GM21576 (cell line): ENCODE data around the gene CDH22.

Experiments
- ATAC-seq: cut with Tn5 transposase; IDR thresholded peaks from one replicate; pipeline ENCODE4 v1.9.1; 2021; ENCODE audit warnings: mild to moderate bottlenecking, moderate library complexity; ENCODE audit not compliant: unreplicated experiment

CDH22 gene

DNA sequence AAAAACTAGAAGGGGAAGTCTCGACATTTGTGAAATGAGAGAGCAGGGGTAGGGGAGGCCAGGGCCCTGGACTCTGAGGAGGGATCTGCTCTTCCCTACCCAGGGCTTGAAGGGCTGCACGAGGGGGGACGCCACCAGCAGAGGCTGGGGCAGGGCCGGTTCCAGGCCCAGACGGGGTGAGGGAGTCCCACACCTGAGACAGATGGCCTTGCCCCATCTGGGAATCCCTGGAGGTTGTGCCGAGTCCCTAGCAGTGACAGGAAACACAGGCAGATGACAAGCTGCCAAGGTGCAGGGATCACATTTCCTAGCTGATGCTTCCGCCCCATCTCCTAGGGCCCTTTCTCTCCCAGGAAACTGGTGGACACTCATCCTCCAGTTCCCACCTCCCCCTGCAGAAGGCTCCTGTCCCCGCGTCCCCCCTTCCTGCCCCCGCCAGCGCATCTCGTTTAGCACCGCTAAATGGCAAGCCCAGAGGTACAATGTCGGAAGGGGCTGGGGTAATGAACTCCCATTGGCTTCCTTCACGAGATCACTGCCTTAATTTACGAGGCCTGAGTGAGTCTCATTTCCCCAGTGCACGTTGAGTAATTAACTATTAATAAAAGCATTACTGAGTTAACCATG is 35.2 kb upstream of the CDH22 start:
- no peak for ATAC-seq

DNA sequence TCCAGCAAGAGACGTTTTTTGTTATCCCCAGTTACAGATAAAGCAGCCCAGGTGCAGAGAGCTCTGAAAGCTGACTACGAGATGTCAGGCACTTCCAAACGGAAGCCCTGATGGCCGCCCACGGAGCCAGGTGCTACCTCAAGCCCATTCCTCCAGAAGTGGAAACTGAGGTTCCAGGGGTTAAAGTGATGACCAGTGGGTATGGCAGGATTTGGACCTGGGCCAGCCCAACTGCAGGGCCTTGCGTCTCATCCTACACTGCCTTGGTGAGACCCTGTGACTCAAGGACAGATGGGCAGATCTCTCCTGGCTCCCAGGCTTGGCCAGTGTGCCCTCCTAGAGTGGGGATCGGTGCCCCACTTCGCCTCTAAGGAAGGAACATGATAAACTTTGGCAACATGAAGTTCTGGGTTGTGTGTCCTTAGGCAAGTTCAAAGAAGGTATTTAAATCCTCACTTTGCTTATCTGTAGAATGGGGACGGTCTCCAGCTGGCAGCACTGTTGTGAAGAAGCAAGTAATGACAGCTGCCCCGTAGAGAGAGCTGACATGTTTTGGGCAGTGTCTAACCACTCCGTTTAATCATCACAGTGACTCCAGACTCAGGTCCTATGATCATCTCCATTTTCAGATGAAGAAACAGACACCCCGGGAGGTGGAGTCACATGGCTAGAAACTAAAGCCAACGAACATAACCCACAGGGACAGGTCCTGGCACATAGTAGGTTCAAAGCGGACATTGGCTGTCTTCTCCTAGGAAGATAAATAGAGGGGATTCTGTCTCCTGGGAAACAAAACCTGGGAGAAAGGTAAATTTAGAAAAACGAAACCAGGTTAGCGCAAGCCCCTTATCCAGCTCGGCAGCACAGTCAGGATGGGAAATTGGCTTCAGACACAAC is 34.4 kb upstream of the CDH22 start:
- no peak for ATAC-seq

DNA sequence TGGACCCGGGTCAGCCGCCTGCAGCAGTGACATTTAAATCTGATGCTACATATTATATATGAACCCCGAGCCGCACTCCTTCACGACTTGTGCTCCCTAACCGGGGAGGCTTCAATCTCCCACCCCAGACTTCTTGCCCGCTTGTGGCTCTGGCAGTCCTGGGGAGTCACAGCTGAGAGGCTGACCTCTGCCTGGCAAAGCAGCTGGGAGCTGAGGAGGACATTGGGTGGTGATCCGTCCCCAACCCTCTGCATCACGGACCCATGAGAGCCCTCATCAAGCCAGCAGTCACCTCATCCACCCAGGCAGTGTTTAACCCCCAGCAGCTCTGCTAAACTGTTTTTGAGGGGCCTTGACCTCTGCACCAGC is 33.7 kb upstream of the CDH22 start:
- no peak for ATAC-seq

DNA sequence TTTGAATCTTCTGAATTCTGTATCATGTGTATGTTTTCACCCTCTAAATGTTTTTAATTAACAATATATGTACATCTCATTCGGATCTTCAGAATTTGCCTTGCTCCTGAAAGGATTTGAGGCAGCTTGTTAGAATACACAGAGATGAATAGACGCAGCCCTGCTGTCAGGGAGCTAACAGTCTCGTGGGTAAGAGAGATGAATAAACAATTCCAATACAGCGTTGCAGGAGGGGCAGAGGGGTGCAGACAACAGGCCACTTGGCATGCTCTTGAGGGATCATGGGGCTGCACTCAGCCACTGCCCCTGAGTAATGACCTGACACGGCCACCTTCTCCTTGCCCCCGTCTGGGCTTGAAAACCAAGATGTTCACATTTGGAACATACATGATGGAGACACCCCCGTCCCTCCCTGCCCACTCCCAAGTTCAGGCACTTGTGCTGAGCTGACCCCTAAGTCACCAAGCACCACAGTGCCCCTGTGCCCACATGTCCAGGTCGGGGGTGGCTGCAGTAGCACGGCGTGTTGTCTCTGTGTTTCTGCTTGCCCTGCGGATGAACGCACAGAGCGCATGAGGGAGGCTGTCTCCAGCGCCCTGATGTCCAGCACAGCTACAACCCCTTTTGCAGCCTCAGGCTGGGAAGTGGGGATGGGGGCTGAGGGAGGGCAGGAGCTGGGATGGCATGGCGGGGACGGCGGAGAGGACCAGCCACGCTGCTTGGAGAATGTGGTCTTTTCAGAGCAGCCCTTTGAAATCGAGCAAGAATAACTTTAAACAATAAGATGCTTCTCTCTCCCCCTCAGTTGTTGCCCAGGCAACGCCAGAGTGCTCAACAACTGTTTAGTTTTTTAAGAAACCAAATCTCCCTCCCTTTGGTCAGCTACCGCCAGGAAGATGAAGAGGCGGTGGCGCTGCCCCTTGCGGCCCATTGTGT is 33.0 kb upstream of the CDH22 start:
- ATAC-seq, result no peak

DNA sequence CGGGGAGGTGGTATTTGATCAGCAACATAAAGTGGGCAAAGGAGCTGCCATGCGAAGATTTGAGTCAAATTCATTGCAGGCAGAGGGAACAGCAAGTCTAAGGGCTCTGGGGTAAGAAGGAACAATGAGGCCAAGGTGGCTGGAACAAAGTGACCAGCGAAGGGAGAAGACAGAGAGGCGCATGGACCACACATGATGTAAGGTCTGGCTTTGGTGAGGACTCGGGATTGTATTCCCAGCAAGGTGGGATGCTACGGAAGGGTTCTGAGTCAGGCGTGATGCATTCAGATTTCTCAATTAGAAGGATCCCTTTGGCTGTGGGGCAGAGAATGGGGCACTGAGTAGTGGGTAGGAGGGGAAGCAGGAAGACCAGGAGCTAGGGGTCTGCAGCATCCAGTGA is 30.7 kb upstream of the CDH22 start:
- no peak for ATAC-seq

DNA sequence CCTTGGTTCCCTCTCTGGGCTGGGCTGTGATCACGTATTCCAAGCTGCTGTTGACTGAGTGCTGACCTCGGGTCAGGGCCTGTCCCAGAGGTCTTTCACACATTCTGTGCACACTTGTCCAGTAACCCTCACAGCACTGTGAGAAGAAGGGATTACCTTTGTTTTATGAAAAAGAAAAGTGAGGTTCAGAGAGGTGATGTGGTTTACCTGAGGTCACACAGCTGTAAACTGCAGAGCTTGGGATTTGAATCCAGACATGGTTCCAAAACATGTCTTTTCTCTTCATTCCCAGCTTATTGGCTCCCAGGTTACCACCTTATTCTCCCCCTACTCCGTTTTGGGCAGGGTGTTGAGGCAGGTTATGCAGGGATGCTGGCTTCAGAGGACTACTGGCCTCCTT is 28.4 kb upstream of the CDH22 start:
- ATAC-seq, result no peak

DNA sequence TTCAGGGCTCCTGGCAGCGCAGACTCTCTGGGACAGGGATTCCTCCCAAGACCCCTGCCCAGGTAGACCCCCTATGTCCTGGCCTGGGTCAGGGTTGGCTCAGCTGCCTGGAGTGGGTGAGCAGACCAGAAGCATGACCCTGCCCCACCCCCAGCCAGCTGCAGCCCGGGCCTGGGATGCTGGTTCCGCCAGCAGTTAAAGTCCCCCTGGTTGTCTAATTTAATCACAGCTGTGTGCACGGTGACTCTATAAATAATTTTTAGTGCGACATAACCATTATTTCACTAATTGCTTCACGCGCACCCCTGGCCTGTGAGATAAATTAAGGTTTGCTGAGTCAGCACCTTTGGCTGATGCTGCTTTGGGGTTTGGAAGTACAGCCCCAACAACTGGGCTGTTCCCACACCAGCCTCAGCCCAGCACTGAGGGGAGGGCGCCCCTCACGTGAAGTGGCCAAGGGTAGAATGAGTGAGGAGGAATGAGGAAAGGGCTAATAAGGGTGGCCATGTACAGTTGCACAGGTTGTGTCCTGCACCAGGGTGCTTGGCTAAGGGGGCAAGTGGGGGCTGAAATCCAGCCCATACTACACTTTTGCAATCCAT is 26.1 kb upstream of the CDH22 start:
- no peak for ATAC-seq

DNA sequence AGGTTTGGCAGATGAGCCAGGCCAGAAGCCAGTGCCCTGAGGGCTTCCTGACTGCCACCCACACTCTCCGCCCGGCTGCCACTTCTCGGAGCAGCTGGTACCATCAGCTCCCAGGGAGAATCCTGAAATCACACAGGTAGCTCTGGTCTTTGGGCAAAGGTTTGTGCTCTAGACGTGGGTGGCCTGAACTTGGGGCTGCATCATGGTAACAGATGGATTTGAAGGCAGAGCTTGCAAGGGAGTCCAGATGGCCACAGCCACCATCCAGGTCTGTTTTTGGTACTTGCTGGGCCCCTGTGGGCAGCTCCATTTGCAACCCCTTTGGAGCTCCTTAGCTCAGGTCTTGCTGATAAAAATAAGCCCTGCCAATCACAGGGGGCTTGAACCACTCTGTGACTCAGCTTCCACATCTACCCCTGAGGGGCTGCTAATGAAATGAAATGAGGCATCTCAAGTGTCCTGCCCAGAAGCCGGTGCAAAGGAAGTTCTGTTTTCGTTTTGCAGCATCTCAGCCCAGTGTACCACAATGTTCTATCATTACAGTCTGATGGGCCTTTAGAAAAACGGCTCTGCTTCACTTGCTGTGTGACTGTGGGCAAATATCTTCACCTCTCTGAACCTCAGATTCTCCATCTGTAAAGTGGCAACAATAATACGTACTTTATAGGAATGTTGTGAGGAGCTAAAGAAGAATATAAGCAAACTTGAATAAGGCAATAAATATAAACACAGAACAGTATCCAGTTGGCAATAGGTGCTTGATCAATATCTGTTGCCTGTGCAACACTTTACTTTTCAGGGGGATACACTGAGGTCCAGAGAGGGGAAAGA is 25.1 kb upstream of the CDH22 start:
- ATAC-seq, result no peak

DNA sequence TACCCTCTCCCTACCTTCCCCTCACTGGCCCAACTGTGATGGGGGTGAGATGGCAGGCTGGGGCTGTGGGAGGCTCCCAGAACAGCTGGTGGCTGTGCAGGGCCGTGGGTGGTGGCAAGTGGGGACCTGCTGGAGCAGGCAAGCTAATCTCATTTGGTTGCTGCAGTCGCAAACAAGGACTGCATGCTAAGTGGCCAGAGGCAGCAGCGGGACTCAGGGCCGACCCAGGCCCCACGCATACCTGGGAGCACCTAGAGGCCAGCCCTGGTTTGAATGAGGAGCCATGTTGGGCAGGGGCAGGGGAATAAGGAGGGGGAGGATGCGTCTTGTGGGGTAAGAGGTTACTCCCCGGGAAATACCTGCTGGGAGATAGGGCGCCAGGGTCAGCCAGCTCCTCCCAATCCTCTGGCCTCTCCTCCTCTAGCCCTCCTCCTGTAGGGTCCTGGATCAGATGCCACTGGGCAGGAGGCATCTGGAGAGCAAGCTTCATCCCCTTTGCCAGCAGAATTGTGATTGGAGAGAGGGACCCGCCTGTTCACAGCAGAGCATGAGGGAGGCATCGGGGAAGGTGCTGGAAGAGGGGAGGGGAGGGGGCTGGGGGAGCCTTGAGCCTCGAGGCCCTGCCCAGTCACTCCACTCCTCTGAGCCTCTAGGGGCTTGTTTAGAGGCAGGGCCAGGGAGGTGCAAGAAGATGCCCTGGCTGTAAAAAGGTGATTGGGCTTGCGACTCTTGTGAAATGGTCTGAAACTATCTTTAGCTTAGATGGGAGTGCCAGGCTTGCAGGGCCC is 24.3 kb upstream of the CDH22 start:
- no peak for ATAC-seq

DNA sequence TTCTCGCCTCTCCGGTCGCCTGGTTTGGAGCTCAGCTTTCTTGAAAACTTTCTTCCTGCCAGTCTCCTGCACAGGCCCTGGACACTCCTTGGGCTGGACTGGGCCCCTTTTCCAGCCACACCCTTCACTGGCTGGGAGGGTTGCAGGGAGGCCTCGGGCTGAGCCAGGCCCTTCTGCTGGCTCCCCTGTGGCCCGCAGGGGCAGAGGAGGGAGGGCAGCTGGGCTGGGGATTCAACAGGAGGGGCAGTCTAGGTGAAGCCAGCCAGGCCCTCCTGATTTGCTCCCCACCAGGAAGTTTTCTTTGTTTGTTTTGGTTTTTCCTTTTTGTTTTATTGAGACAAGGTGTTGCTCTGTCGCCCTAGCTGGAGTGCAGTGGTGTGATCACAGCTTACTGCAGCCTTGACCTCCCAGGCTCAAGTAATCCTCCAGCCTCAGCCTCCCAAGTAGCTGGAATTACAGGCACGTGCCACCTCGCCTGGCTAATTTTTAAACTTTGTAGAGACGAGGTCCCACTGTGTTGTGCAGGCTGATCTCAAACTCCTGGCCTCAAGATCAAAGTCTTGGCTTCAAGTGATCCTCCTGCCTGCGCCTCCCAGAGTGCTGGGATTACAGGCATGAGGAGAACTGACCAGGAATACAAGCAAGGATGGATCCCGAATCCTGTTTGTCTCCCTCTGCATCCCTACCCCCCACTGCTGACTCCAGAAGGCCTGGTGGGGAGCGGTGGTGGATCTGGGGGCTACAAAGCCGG is 23.5 kb upstream of the CDH22 start:
- no peak for ATAC-seq

DNA sequence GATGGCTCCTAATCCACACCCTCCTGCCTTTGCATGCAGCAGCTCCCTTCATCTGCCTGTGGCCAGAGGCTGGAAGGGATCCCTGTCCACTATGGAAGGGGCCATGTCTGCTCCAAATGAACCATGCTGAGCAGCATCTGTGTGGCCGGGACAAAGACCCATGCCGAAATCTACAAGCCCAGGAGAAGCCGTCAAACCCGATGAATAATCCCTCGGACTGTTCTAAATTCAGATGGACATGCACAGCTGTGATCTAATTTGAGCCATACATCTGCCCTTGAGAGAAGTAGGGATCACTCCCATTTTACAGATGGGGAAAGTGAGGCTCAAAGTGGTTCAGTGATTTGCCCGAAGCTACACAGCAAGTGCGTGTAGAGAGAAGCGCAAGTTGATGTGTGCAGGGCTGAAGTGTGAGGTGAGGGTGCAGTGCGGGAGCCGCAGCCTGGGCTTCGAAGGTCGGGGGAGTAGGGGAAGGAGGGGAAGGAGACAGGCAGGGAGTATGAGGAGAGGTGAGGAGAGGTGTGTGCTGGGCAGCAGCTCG is 22.6 kb upstream of the CDH22 start:
- no peak for ATAC-seq

DNA sequence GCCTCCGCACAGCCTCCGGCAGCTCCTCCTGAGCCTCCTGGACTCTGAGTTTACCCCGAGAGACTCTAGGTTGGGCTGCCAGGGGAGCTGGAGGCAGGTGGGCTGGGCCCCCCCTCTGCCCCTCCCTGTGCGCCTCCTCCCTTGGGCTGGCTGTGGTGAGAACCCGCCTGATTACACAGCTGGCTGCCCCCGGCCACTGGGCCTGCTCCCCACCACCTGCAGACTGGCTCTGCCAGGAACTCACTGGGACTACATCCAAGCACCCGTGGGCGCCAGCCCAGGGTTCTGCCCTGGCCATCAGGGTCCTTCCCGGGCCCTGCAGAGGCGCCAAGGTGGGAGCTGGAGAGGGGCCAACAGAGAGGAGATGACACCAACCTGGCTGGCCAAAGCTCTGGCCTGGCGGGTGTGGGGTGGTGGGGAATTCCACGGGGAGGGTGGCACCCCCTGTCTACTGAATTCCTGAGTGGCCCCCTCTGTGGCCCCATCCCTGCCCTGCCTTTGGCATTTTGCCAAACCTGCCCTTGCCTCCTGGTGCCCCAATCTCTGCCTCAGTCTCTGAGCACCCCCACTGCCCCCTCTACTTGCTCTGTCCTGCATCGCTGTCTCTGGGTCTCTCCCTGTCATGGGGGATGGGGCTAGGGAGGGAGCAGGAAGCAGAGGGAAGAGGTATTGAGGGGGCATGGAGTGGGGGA is 21.9 kb upstream of the CDH22 start:
- no peak for ATAC-seq

DNA sequence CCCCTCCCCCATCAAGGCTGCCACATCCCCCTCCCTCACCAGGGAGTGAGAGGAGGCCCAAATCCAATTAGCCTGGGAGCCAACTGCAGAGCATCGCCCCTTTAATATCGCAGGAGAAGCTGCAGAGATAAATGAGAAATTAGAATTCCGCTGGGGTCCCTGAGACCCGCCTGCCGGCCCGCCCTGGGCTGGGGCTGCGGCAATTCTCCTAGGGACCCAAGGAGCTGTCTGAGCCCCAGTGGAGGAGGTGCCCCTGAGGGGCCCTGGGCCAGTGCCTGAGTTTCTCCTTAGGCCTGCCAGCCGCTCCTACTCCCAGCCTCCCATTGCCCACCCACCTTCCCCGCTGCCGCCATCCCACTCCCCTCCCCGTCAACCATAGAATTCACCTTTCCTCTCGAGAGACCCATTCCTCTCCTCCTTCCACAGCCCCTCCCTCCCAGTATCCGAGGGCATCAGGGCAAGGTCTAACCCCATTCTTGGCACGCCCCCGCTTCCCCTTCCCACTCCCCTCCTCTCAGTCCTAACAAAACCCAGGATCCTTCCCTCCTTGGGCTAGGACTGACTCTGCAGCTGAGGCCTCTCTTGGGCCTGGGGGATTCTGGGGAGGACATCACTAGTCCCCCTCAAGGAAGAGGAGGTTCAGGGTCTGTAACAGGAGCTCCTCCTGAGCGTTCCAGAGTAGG is 20.0 kb upstream of the CDH22 start:
- no peak for ATAC-seq

DNA sequence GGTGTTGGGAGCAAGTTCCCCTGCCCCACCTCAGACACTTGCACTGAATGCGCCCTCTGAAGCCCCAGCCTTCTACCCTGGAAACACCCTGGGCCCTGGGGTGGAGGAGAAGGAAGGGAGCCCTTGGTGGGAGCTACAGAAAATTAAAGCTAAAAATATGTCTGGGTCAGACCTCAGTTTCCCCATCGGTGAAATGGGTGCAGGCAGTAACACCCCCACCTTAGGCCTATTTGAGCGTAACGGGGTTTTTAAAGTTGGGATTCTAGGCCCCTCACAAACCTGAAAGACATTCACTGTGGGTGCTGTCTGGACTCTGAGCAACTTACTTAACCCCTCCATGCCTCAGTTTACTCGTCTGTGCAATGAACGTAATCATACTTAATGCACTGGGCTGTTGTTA is 19.3 kb upstream of the CDH22 start:
- ATAC-seq, result no peak

DNA sequence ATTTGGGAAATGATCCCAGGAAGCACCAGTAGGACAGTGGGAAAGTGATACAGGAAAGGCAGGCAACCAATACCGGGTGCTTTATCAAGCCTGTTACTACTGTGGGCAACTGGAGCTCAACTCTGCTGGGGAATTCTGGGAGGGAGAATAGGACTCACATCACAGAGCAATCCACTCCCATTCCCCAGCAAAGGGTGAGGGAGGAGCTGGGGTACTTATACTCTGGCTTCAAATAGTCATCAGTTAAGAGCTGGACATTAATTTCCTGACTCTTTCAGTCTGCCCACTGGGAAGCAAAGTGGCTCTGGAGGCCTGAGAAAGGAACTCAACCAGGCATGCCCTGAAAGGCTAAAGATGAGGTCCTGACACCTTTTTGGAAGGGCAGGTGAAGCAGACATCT is 17.5 kb upstream of the CDH22 start:
- ATAC-seq, result no peak

DNA sequence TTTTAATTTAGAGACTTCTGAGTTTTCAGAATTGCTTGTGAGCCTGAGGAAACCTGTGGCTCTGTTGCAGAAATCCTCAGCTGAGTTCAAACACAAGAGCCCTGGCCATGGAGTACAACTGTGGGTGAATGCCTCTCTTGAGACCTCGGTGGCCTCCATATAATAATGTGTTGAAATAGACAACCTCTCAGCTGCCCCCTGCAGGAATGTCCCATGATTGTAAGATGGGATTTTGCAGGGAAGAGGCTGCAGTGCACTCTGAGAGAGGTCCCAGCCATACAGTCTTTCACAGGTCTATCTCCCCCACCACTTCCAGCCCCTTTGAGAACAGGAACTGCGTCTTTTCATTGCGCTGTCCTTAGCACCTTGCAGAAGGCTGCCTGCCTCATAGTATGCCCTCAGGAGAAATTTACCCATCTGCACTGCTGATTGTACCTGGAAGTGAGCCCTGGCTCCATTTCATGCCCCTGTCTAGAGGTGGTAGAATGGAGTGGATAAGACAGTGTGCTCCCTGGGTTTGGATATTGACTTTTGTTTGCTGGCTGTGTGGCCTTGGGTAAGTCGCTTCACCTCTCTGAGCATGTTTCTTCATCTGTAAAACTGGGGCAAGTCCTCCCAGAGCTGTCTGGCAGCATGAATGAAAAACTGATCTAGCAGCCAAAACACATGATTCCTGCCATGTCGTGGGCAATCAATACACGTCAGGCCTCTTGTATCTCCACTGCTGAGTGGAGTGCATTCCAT is 16.8 kb upstream of the CDH22 start:
- no peak for ATAC-seq

DNA sequence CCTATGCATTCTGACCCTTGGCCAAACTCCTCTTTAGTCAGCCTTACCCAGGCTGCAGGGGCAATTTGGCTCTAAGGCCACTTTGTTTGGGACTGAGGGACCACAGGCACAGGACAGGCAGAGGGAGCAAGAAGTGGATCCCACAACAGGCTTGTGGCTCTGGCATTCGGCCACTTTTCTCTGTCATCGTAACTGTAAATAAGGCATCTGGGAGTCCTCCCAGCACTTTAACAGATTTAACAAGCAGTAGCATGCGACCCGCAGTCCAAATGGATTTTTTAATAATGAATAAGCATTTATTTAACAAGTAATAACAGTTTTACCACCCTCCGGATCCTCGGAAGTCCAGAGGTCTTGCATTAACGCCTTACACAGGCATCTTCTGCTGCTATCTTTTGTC is 16.1 kb upstream of the CDH22 start:
- no peak for ATAC-seq
